NK-92 (cell line): ENCODE results near the gene GOLGB1.
"Not testable (repeated sequence)": the region's sequence is repeated elsewhere in the genome, so short reads cannot be mapped to it uniquely, and the experiment has no call there.

Source experiments
- DNase-seq: peaks from one replicate; lab custom pipeline; 2025; ENCODE audit not compliant: unreplicated experiment; lab: John Stamatoyannopoulos, UW

The GOLGB1 gene

GRCh38 chr3:121696186-121696585 lies 53.4 kb downstream of the GOLGB1 start:
- DNase-seq = no peak

- DNase-seq = no peak
Observed at GRCh38 chr3:121692010-121692699, 57.4 kb downstream of the GOLGB1 start.

DNA sequence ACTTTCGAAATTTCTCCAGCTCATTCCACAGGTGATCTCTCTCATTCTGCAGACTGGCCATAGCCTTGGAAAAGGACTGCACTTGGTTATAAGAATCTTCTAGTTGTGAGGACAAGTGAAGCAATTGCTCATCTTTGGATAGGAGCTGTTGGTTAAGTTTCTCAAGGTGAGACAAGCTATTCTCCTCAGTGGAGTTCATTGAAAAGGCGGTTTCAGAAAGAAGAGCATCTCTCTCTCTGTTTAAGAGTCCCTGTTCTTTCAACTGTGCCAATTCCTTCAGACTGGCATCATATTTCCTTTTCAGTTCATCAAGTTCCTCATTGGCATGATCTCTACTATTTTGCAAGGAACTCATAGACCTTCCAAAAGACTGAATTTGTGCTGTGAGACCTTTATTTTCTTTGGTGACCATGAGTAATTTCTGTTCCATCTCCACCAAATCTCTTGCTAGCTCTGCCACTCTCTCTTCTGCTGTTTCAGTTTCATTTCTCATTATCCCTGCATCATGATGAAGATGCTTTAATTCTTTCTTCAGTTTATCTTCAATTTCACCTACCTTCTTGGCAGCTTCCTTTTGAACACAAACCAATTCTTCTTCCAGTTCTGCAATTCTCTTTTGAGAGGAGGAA lies 58.6 kb downstream of the GOLGB1 start:
- no peak for DNase-seq

DNA sequence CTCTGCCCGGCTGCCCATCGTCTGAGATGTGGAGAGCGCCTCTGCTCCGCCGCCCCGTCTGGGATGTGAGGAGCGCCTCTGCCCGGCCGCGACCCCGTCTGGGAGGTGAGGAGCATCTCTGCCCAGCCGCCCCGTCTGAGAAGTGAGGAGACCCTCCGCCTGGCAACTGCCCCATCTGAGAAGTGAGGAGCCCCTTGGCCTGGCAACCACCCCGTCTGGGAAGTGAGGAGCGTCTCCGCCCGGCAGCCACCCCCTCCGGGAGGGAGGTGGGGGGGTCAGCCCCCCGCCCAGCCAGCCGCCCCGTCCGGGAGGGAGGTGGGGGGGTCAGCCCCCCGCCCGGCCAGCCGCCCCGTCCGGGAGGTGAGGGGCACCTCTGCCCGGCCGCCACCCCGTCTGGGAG lies 60.8 kb downstream of the GOLGB1 start:
- not testable (repeated sequence) for DNase-seq

- no peak for DNase-seq
Observed at GRCh38 chr3:121681792-121682191, 67.7 kb downstream of the GOLGB1 start.

DNA sequence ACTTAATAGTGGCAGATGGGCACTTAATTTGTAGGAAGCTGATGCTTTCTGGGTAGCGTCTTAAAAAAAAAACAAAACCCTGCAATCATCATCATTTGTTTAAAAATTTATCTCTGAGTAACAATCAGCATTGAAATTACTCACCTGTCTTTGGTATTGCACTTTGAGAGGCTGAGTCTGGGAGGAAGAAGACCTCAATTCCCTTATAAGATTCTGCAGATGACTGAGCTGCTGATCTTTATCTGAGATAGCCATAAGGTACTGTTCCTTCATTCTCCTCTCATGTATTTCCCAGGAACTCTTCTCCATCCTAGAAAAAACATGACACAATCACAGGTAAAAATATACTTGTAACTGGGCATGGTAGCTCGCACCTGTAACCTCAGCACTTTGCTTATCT lies 72.4 kb downstream of the GOLGB1 start:
- no peak for DNase-seq

GRCh38 chr3:121670676-121671075 lies 78.9 kb downstream of the GOLGB1 start:
- no peak for DNase-seq

DNA sequence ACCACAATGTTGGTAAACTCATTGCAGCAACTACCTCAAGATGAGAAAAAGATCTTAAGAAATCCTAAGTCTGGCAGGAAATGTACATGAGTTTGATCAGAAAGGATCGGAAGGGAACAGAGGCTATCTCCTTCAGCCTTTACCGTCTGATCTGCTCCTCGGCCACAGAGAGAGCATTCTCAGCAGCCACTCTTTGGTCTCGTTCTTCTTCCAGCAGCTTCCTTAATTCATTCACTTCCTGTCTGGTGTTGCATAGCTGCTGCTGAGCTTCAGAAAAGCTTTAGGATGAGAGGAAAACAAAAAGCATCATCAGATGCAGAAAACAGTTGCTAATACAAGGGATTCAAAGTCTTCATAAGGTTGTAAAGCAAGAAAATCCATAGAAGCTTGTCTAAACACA lies 82.2 kb downstream of the GOLGB1 start:
- DNase-seq = no peak

GRCh38 chr3:121665488-121665887 lies 84.1 kb downstream of the GOLGB1 start:
- DNase-seq = no peak

- no peak for DNase-seq
Observed at GRCh38 chr3:121663171-121663847, 86.2 kb downstream of the GOLGB1 start.

GRCh38 chr3:121662742-121663141 lies 86.8 kb downstream of the GOLGB1 start:
- no peak for DNase-seq

DNA sequence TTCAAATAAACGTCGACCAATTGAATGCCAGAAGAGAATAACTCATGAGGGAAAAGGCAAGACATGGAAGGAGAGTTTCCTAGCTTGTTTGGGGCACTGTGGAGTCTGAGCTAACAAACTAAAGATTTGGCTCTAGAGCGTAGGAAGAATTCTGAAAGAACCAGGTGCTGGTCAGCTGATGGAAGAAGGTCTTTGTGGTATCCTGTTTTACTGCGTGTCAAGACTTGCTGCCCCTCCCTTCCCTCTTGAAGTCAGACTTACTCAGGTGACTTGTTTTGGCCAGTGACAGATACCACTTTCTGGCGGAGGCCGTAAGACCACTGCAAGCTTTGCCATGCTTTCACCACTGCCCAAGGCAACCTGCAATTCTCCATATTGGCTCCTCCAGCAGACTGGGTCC lies 88.2 kb downstream of the GOLGB1 start:
- DNase-seq = no peak

DNA sequence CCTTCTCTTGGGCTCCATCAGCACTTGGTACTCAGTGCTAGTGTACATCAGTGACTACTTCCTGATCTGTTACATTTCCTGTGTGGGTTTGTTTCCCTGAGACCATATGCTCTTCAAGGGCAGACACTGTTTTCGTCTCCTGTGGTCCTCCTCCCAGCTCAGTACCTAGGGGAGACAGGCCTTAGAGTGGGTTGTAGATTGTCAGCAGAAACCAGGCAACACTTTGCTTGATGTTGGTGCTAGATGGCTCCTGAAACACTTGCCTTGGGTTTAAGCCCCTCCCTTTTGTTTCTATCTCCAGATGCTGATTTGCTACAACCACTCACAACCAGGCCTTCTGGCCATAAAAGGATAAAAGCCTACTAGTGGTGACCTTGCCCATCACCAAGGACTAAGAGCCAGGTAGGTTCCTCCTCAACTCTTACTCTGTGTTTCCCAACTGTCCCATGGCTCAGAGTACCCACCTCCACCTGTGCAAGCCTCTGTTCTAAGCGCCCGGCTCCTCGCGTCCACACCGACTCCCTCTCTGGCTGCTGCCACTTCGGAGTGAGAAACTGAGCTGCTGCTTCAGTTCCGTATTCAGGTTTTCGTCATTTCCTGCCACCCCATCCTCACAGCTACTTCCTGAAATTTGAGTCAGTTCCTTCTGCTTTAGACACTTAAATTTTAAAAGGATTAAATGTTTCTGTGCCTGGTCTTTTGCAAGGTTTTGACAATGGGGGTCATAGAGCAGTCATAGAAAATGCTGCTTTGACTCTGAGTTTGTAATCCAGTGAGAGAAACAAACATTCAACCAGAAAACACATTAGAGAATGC lies 89.0 kb downstream of the GOLGB1 start, which contains the start of gene HCLS1:
TSS of gene HCLS1 (minus strand) at position 548 of the 816 bp plus-strand sequence. CDS start 2,556 bp downstream, outside the sequence.
- DNase-seq = no peak

DNA sequence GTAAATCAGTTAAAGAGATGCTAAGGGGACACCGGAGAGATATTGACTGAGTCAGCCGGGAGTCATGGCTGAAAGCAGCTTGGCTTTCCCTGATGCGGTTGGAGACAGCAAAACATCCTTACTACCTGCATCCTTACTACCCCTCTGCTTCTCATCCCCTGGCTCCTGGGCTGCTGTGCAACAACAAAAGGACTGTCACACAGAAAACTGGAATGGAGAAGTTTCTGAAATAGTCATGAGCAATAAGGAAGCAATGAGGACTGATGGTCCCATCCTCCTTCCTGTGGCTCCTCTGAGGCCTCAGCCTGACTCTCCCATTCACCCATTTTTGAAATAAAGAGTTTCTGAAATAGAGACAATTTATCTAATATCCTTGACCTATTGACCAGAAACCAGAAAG lies 90.0 kb downstream of the GOLGB1 start:
- no peak for DNase-seq

- DNase-seq = no peak
Observed at GRCh38 chr3:121658716-121659435, 90.7 kb downstream of the GOLGB1 start.

GRCh38 chr3:121654493-121655385 lies 94.8 kb downstream of the GOLGB1 start:
- no peak for DNase-seq

DNA sequence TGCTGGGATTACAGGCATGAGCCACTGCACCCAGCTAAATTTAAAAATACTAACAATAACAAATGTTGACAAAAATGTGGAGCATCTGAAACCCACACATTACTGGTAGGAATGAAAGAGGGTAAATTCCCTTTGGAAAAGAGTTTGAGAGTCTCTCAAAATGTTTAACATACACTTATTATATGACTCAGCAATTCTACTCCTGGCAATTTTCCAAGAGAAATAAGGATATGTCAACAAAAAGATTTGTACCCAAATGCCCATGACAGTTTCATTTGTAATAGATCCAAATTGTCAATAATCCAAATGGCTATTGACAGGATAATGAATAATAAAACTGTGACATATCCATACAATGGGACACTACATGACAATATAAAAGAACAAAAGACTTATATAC lies 97.9 kb downstream of the GOLGB1 start:
- DNase-seq = no peak

DNA sequence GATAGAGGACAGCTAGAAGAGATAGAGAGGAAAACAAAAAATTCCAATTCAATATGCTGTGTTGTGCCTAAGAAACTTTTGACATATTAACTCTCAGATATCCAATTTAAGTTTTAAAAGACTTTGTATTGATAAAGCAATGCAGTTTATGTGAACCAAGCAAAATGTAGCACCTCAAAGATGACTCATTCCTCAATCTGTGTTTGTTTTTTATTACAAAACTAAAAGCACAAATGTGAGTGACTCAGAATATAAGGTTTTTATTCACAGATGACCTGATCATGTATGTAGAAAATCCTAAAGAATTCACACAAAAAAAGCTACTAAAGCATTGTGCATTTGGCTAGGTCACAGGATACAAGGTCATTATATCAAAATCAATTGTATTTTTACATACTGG lies 99.9 kb downstream of the GOLGB1 start:
- no peak for DNase-seq

GRCh38 chr3:121648219-121648958 lies 101.2 kb downstream of the GOLGB1 start:
- no peak for DNase-seq
